GM12801 (cell line): Measurements from ENCODE around the gene MSH4.

Source experiments
- CTCF ChIP-seq: IDR thresholded peaks from one replicate; pipeline ENCODE4 v1.5.1; 2011; ENCODE audit warnings: control low read depth; ENCODE audit not compliant: insufficient read length; ENCODE audit errors: extremely low read depth

Gene MSH4

GRCh38 chr1:75795703-75796193 lies 934 bp upstream of the MSH4 start:
- no peak for TF ChIP-seq CTCF

- TF ChIP-seq CTCF: no peak
Measured at GRCh38 chr1:75797273-75797588, 549 bp downstream of the MSH4 start.

- no peak for TF ChIP-seq CTCF
Measured at GRCh38 chr1:75797606-75798216, 1.0 kb downstream of the MSH4 start.

- TF ChIP-seq CTCF: no peak
Measured at GRCh38 chr1:75808921-75809320, 12.2 kb downstream of the MSH4 start.

GRCh38 chr1:75811211-75811981 lies 14.7 kb downstream of the MSH4 start:
- TF ChIP-seq CTCF: no peak

- TF ChIP-seq CTCF: no peak
Measured at GRCh38 chr1:75812065-75812464, 15.4 kb downstream of the MSH4 start.

- no peak for TF ChIP-seq CTCF
Measured at GRCh38 chr1:75836528-75837100, 39.9 kb downstream of the MSH4 start.
